ENCODE measurements around the gene MIA2.

MIA2 gene

GRCh38 chr14:39228509-39229221, 5.0 kb upstream of the MIA2 start:
- Histone ChIP-seq H3K4me3 (replicated peaks; ENCODE audit: insufficient read depth, low read length) (no peak overlapping the region), H3K27ac (replicated peaks) (no peak overlapping the region), H3K27me3 (ENCODE audit: insufficient read depth, poor library complexity, severe bottlenecking) (no peaks in the 10 kb centered on the region)
- DNase-seq (ENCODE audit: low read depth in 1 of 2, low spot score in 1 of 2), result no peak
- TF ChIP-seq, protein P1, sequence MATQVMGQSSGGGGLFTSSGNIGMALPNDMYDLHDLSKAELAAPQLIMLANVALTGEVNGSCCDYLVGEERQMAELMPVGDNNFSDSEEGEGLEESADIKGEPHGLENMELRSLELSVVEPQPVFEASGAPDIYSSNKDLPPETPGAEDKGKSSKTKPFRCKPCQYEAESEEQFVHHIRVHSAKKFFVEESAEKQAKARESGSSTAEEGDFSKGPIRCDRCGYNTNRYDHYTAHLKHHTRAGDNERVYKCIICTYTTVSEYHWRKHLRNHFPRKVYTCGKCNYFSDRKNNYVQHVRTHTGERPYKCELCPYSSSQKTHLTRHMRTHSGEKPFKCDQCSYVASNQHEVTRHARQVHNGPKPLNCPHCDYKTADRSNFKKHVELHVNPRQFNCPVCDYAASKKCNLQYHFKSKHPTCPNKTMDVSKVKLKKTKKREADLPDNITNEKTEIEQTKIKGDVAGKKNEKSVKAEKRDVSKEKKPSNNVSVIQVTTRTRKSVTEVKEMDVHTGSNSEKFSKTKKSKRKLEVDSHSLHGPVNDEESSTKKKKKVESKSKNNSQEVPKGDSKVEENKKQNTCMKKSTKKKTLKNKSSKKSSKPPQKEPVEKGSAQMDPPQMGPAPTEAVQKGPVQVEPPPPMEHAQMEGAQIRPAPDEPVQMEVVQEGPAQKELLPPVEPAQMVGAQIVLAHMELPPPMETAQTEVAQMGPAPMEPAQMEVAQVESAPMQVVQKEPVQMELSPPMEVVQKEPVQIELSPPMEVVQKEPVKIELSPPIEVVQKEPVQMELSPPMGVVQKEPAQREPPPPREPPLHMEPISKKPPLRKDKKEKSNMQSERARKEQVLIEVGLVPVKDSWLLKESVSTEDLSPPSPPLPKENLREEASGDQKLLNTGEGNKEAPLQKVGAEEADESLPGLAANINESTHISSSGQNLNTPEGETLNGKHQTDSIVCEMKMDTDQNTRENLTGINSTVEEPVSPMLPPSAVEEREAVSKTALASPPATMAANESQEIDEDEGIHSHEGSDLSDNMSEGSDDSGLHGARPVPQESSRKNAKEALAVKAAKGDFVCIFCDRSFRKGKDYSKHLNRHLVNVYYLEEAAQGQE (IDR thresholded peaks at IDR 0.05; ENCODE audit: insufficient replicate concordance, low read depth), result no peak
- TF ChIP-seq, protein P2, sequence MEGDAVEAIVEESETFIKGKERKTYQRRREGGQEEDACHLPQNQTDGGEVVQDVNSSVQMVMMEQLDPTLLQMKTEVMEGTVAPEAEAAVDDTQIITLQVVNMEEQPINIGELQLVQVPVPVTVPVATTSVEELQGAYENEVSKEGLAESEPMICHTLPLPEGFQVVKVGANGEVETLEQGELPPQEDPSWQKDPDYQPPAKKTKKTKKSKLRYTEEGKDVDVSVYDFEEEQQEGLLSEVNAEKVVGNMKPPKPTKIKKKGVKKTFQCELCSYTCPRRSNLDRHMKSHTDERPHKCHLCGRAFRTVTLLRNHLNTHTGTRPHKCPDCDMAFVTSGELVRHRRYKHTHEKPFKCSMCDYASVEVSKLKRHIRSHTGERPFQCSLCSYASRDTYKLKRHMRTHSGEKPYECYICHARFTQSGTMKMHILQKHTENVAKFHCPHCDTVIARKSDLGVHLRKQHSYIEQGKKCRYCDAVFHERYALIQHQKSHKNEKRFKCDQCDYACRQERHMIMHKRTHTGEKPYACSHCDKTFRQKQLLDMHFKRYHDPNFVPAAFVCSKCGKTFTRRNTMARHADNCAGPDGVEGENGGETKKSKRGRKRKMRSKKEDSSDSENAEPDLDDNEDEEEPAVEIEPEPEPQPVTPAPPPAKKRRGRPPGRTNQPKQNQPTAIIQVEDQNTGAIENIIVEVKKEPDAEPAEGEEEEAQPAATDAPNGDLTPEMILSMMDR (IDR thresholded peaks at IDR 0.05; ENCODE audit: insufficient read depth, low read length), result no peak
- no peak for TF ChIP-seq SPI1 (IDR thresholded peaks at IDR 0.05; ENCODE audit: borderline replicate concordance, low read depth)
- TF ChIP-seq POLR2AphosphoS5 (IDR thresholded peaks at IDR 0.05; ENCODE audit: low read depth), result no peak
- TF ChIP-seq GABPA (IDR thresholded peaks at IDR 0.05; ENCODE audit: low read depth), result no peak

- Histone ChIP-seq H3K4me3 (replicated peaks; ENCODE audit: insufficient read depth, low read length) (no peak overlapping the region), H3K27me3 (ENCODE audit: insufficient read depth, poor library complexity, severe bottlenecking) (no peaks in the 10 kb centered on the region), H3K27ac (replicated peaks) (no peak overlapping the region)
- no peak for TF ChIP-seq GABPA (IDR thresholded peaks at IDR 0.05; ENCODE audit: low read depth)
- no peak for TF ChIP-seq SPI1 (IDR thresholded peaks at IDR 0.05; ENCODE audit: borderline replicate concordance, low read depth)
- DNase-seq (ENCODE audit: low read depth in 1 of 2, low spot score in 1 of 2), result no peak
Observed at GRCh38 chr14:39229222-39229543, 4.5 kb upstream of the MIA2 start.

- TF ChIP-seq GABPA (IDR thresholded peaks at IDR 0.05; ENCODE audit: low read depth) (no peak), POLR2AphosphoS5 (IDR thresholded peaks at IDR 0.05; ENCODE audit: low read depth) (no peak), SPI1 (IDR thresholded peaks at IDR 0.05; ENCODE audit: borderline replicate concordance, low read depth) (no peak)
- TF ChIP-seq, protein P1 (IDR thresholded peaks at IDR 0.05; ENCODE audit: insufficient replicate concordance, low read depth), result no peak
- TF ChIP-seq, protein P2 (IDR thresholded peaks at IDR 0.05; ENCODE audit: insufficient read depth, low read length), result no peak
- no peak for DNase-seq (ENCODE audit: low read depth in 1 of 2, low spot score in 1 of 2)
- Histone ChIP-seq H3K4me3 (replicated peaks; ENCODE audit: insufficient read depth, low read length) (no peak overlapping the region), H3K27me3 (ENCODE audit: insufficient read depth, poor library complexity, severe bottlenecking) (no peaks in the 10 kb centered on the region), H3K27ac (replicated peaks) (no peak overlapping the region)
Observed at GRCh38 chr14:39229601-39230110, 4.1 kb upstream of the MIA2 start.

- TF ChIP-seq, protein P2 (IDR thresholded peaks at IDR 0.05; ENCODE audit: insufficient read depth, low read length), result no peak
- TF ChIP-seq GABPA (IDR thresholded peaks at IDR 0.05; ENCODE audit: low read depth) (no peak), SPI1 (IDR thresholded peaks at IDR 0.05; ENCODE audit: borderline replicate concordance, low read depth) (no peak), POLR2AphosphoS5 (IDR thresholded peaks at IDR 0.05; ENCODE audit: low read depth) (no peak)
- TF ChIP-seq, protein P1 (IDR thresholded peaks at IDR 0.05; ENCODE audit: insufficient replicate concordance, low read depth), result no peak
- no peak overlapping the region for H3K4me3 ChIP-seq (replicated peaks; ENCODE audit: insufficient read depth, low read length)
- no peak for DNase-seq (ENCODE audit: low read depth in 1 of 2, low spot score in 1 of 2)
- no peaks in the 10 kb centered on the region for H3K27me3 ChIP-seq (ENCODE audit: insufficient read depth, poor library complexity, severe bottlenecking)
- no peak overlapping the region for H3K27ac ChIP-seq (replicated peaks)
Observed at GRCh38 chr14:39230416-39231035, 3.2 kb upstream of the MIA2 start.
